Fibroblast of the aortic adventitia (primary cell): ENCODE measurements around the gene KRT1. TPM values are rescaled to one million over a fixed set of nuclear protein-coding genes. Genes with fewer than 3 reads are reported as not detected.

Source experiments
- DNase-seq: peaks from one replicate; pipeline ENCODE4 v3.0.0-alpha.2; 2010; ENCODE audit warnings: low read depth
- H3K4me3 ChIP-seq: 2 replicates; pipeline ENCODE4 v1.5.1; 2011; ENCODE audit warnings: low read depth, mild to moderate bottlenecking, control low read depth, low read length, moderate library complexity
- CTCF ChIP-seq: IDR thresholded peaks from 2 replicates; pipeline ENCODE4 v1.5.1; 2011; ENCODE audit warnings: mild to moderate bottlenecking, low read length, control low read depth, inconsistent platforms; ENCODE audit not compliant: insufficient read depth
- total RNA-seq: library from RNA; depleted of rRNA; stranded (reverse); fragments of >200 nt; gene quantifications from 2 replicates; pipeline ENCODE4 v1.2.3, GENCODE V29; 2012; ENCODE audit warnings: low replicate concordance

The KRT1 gene
- total RNA-seq, 1 donor, result not detected

GRCh38 chr12:52636592-52637258 is 43.5 kb downstream of the KRT1 start:
- peak; percentile 2 for DNase-seq
- H3K4me3 ChIP-seq, result no peak overlapping the region
- no peak for TF ChIP-seq CTCF

GRCh38 chr12:52636189-52636588 is 44.0 kb downstream of the KRT1 start:
- H3K4me3 ChIP-seq, result no peak overlapping the region
- DNase-seq, result no peak
- TF ChIP-seq CTCF, result no peak

GRCh38 chr12:52634266-52635056 is 45.7 kb downstream of the KRT1 start:
- DNase-seq, result no peak
- H3K4me3 ChIP-seq, result no peak overlapping the region
- TF ChIP-seq CTCF, result no peak

GRCh38 chr12:52633383-52633782 is 46.8 kb downstream of the KRT1 start:
- no peak for DNase-seq
- TF ChIP-seq CTCF, result no peak
- no peak overlapping the region for H3K4me3 ChIP-seq

- no peak for TF ChIP-seq CTCF
- H3K4me3 ChIP-seq, result no peak overlapping the region
- DNase-seq, result no peak
These were observed 47.6 kb downstream of the KRT1 start for GRCh38 chr12:52632656-52633055.

- TF ChIP-seq CTCF, result no peak
- no peak for DNase-seq
- H3K4me3 ChIP-seq, result no peak overlapping the region
These were observed 48.3 kb downstream of the KRT1 start for GRCh38 chr12:52631676-52632459.
